Kidney (tissue), 14 donors: ENCODE measurements around the gene SMARCC2. TPM values are rescaled to one million over a fixed set of nuclear protein-coding genes. Genes with fewer than 3 reads are reported as not detected.

Experiments
- DNase-seq, 5 donors: peaks; one replicate each; pipeline ENCODE4 v3.0.0-alpha.2; 2013 to 2020
- FAIRE-seq: peaks from 2 replicates; lab custom pipeline; 2012; peaks lifted over from hg19 to GRCh38; lab: Jason Lieb, UNC
- H3K27ac ChIP-seq, 2 donors: one replicate each; pipeline ENCODE4 v1.7.0; 2013; ENCODE audit warnings: low read depth in 2 of 2, low read length in 2 of 2, inconsistent platforms in 1 of 2
- H3K27me3 ChIP-seq: one replicate; pipeline ENCODE4 v1.7.1; 2013; ENCODE audit warnings: low read length, inconsistent platforms; ENCODE audit not compliant: control insufficient read depth, insufficient read depth
- H3K36me3 ChIP-seq, 3 donors: one replicate each; pipeline versions ENCODE4 v1.7.0 to v1.7.1; 2013; ENCODE audit warnings: low read length in 3 of 3, control low read depth in 1 of 3, inconsistent platforms in 1 of 3; ENCODE audit not compliant: insufficient read depth in 3 of 3, control insufficient read depth in 2 of 3
- H3K4me1 ChIP-seq, 3 donors: one replicate each; pipeline versions ENCODE4 v1.7.0 to v1.7.1; 2013; ENCODE audit warnings: low read length in 3 of 3, inconsistent platforms in 1 of 3, low read depth in 1 of 3; ENCODE audit not compliant: control insufficient read depth in 2 of 3, insufficient read depth in 2 of 3
- H3K4me3 ChIP-seq, 3 donors: one replicate each; pipeline versions ENCODE4 v1.7.0 to v1.8.1; 2013; ENCODE audit warnings: low read length in 3 of 3, control low read depth in 1 of 3, inconsistent platforms in 1 of 3
- H3K9ac ChIP-seq, 3 donors: one replicate each; pipeline versions ENCODE4 v1.7.0 to v1.7.1; 2013; ENCODE audit warnings: low read length in 3 of 3, control low read depth in 1 of 3, inconsistent platforms in 1 of 3
- H3K9me3 ChIP-seq, 3 donors: one replicate each; pipeline versions ENCODE4 v1.7.0 to v1.7.1; 2013; ENCODE audit warnings: low read length in 3 of 3, control low read depth in 1 of 3, inconsistent platforms in 1 of 3; ENCODE audit not compliant: control insufficient read depth in 2 of 3, insufficient read depth in 1 of 3
- intact Hi-C: fragments of 100-400 bp; cut with DNase I; formaldehyde crosslinking; loops from one replicate; pipeline ENCODE4 v1.11.1; 2022
- polyA plus RNA-seq: library from polyadenylated mRNA; stranded (reverse); fragments of 350-450 nt; fragmentation: Illumina TruSeq; extraction: RNeasy Lipid Tissue Mini Kit (QIAGEN cat#74804); gene quantifications from one replicate; pipeline ENCODE4 v1.2.3, GENCODE V29; 2014; ENCODE audit warnings: low read depth, low replicate concordance; ENCODE audit not compliant: insufficient read depth
- total RNA-seq: library from RNA; stranded (reverse); fragmentation: NEBNext Ultra II Directional; extraction: Animal tissue kit (Norgen Biotek cat#: 25700); gene quantifications from one replicate; pipeline ENCODE4 v1.2.1, GENCODE V29; 2021
- TF ChIP-seq, protein P1 (sequence below): IDR thresholded peaks from 3 replicates; pipeline ENCODE4 v1.5.1; 2012; ENCODE audit warnings: mild to moderate bottlenecking, moderate library complexity, borderline replicate concordance; ENCODE audit not compliant: insufficient read depth; ENCODE audit errors: extremely low read depth
- donor health status: control.
- donor health status: control.
- donor health status: control.
- donor health status: control.
- donor health status: control.
- donor health status: DM: yes; HTN: yes; CAD: no.
- donor health status: Normal renal cell carcinoma (clear cell type).

The SMARCC2 gene
- total and polyA plus RNA-seq, 2 donors from 2014 or later: 18.8 to 112 TPM

DNA sequence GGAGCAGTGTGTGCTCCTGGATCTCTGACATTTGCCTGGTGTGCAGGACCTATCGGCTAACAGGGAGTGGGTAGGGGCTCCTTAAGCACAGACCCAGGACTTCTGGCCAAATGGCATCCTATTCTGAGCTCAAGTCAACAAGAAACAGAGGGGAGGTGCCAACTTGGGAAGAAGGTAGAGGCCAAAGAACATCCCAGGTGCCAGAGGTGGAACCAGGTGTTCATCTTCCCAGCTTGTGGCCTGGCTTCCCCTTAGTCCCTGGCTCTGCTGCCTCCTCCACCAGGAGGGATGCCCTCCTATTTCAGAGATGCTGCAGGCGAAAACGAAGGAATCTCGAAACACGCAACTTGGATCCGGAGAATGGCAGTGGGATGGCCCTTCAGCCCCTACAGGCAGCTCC is 46.8 kb upstream of the SMARCC2 start:
- H3K9ac ChIP-seq: no peak overlapping the region
- peaks cover 0 to 5% (median 4%) of the 10 kb centered on the region in 3 donors for H3K36me3 ChIP-seq
- no peaks in the 10 kb centered on the region for H3K4me1 ChIP-seq
- H3K9me3 ChIP-seq: no peaks in the 10 kb centered on the region
- no peak overlapping the region for H3K4me3 ChIP-seq
- H3K27ac ChIP-seq: no peak overlapping the region
- DNase-seq (no peak), FAIRE-seq (no peak)
- TF ChIP-seq, protein P1, sequence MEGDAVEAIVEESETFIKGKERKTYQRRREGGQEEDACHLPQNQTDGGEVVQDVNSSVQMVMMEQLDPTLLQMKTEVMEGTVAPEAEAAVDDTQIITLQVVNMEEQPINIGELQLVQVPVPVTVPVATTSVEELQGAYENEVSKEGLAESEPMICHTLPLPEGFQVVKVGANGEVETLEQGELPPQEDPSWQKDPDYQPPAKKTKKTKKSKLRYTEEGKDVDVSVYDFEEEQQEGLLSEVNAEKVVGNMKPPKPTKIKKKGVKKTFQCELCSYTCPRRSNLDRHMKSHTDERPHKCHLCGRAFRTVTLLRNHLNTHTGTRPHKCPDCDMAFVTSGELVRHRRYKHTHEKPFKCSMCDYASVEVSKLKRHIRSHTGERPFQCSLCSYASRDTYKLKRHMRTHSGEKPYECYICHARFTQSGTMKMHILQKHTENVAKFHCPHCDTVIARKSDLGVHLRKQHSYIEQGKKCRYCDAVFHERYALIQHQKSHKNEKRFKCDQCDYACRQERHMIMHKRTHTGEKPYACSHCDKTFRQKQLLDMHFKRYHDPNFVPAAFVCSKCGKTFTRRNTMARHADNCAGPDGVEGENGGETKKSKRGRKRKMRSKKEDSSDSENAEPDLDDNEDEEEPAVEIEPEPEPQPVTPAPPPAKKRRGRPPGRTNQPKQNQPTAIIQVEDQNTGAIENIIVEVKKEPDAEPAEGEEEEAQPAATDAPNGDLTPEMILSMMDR: no peak
- intact Hi-C loops: no loop called here
- H3K27me3 ChIP-seq: no peaks in the 10 kb centered on the region

DNA sequence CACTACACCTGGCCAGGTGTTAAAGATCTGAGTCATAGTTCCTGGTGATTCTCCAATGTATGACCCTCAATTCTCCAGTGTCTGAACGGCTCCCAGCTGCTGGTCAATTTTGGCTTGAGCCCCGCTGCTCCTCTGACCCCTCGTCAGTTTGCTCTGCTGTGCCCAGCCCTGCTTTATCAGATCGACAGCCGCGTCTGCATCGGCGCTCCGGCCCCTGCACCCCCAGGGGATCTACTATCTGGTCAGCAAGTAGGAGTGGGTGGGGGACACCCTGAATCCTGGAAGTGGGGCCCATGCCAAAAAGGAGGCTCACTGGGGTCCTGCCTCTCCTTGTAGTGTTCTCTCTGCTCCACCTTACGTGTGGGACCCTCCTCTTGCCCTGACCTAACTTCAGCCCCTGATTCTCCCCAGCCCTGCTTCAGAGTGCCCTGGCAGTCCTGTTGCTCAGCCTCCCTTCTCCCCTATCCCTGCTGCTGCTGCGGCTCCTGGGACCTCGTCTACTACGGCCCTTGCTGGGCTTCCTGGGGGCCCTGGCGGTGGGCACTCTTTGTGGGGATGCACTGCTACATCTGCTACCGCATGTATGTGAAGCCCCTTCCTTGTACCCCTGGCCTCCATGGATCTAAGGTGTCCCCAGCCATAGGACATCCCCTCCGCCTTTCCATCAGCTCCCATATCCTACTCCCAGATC is 45.6 kb upstream of the SMARCC2 start:
- H3K36me3 ChIP-seq: peaks cover 0 to 5% (median under 1%) of the 10 kb centered on the region in 3 donors
- DNase-seq: no peak
- peaks cover 0 to 4% (median 0%) of the 10 kb centered on the region in 3 donors for H3K4me1 ChIP-seq
- H3K27ac ChIP-seq: no peak overlapping the region
- TF ChIP-seq, protein P1: no peak
- H3K9ac ChIP-seq: no peak overlapping the region
- H3K4me3 ChIP-seq: no peak overlapping the region
- intact Hi-C loops: no loop called here
- no peak for FAIRE-seq
- no peaks in the 10 kb centered on the region for H3K9me3 ChIP-seq
- no peaks in the 10 kb centered on the region for H3K27me3 ChIP-seq

DNA sequence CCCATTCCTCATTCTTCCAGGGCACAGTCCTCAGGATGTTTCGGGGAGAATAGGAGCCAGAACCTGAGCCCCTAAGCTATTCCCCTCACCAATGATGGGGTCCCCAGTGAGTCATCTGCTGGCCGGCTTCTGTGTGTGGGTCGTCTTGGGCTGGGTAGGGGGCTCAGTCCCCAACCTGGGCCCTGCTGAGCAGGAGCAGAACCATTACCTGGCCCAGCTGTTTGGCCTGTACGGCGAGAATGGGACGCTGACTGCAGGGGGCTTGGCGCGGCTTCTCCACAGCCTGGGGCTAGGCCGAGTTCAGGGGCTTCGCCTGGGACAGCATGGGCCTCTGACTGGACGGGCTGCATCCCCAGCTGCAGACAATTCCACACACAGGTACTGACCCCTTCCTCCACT is 41.9 kb upstream of the SMARCC2 start:
- no peak for FAIRE-seq
- H3K4me3 ChIP-seq: peak overlapping the region in 2 of 3 donors; percentile 64 to 68
- no peaks in the 10 kb centered on the region for H3K27me3 ChIP-seq
- peaks cover 0 to 3% (median 0%) of the 10 kb centered on the region in 3 donors for H3K36me3 ChIP-seq
- no peak for DNase-seq
- peak overlapping the region in 1 of 3 donors; percentile 30 for H3K9ac ChIP-seq
- peaks cover 0 to 4% (median 0%) of the 10 kb centered on the region in 3 donors for H3K4me1 ChIP-seq
- no peaks in the 10 kb centered on the region for H3K9me3 ChIP-seq
- H3K27ac ChIP-seq: peak overlapping the region in 1 of 2 donors; percentile 84
- intact Hi-C loops: no loop called here
- TF ChIP-seq, protein P1: no peak
